K562 (cell line): Measurements from ENCODE around the gene ZDHHC12. TPM values are rescaled to one million over a fixed set of nuclear protein-coding genes. Genes with fewer than 3 reads are reported as not detected.

Source experiments
- CCNT2 ChIP-seq: IDR thresholded peaks from 2 replicates; pipeline ENCODE4 v1.6.1; 2011; ENCODE audit warnings: borderline replicate concordance, low read depth, mild to moderate bottlenecking, moderate library complexity, mixed read lengths, low read length; ENCODE audit not compliant: insufficient read length; ENCODE audit errors: extremely low read depth
- PHB2 ChIP-seq: fragments of 450-650 bp; IDR thresholded peaks from 2 replicates; pipeline ENCODE4 v1.6.1; 2017; ENCODE audit warnings: low read depth
- RBM34 ChIP-seq: fragments of 200-400 bp; formaldehyde crosslinking; IDR thresholded peaks from 2 replicates; pipeline ENCODE4 v1.6.1; 2018; ENCODE audit warnings: low read length, borderline replicate concordance; ENCODE audit not compliant: insufficient read depth
- TARDBP ChIP-seq: fragments of 450-650 bp; IDR thresholded peaks from 2 replicates; pipeline ENCODE4 v1.6.1; 2016
- ZNF133 ChIP-seq: fragments of 250-450 bp; sonication (Bioruptor Pico); IDR thresholded peaks from 2 replicates; pipeline ENCODE4 v1.4.0; 2020; ENCODE audit warnings: mild to moderate bottlenecking
- ZNF184 ChIP-seq: sonication (generic); formaldehyde crosslinking; IDR thresholded peaks from 2 replicates; pipeline ENCODE4 v1.5.0; 2020; ENCODE audit warnings: missing genetic modification reagents
- ZNF324 ChIP-seq: fragments of 250-450 bp; sonication (Bioruptor Pico); IDR thresholded peaks from 2 replicates; pipeline ENCODE4 v1.4.0; 2020; ENCODE audit warnings: mild to moderate bottlenecking
- polyA plus RNA-seq, 8 experiments: library from polyadenylated mRNA; depleted of rRNA in 4 of 8; stranded (reverse) in 5 of 8; unstranded in 3 of 8; fragments of >200 nt; fragmentation: Nextera tagmentation in 2 of 8; fragmentation: Illumina TruSeq in 1 of 8; extraction: Ambion mirVana in 2 of 8; extraction: Trizol in 1 of 8; gene quantifications; 2 replicates each; pipeline versions ENCODE4 v1.2.1 to v1.2.3, GENCODE V29; 2011 to 2014; ENCODE audit warnings: inconsistent platforms in 1 of 8, missing spikeins in 1 of 8
- total RNA-seq, 7 experiments: library from RNA; depleted of rRNA in 6 of 7; stranded (reverse); fragments of >200 nt in 6 of 7; fragmentation: Illumina TruSeq in 2 of 7; extraction: Trizol in 2 of 7; gene quantifications; 2 replicates each; pipeline versions ENCODE4 v1.2.1 to v1.2.3, GENCODE V29; 2011 to 2021; ENCODE audit warnings: low replicate concordance in 1 of 7
- TF ChIP-seq, protein P1 (sequence below), 2 experiments: fragments of 450-650 bp in 1 of 2; sonication (generic) in 1 of 2; formaldehyde crosslinking in 1 of 2; IDR thresholded peaks; 2 replicates each; pipeline versions ENCODE4 v1.7.1 to v1.9.0; 2016 to 2022; ENCODE audit warnings: inconsistent platforms in 1 of 2, mild to moderate bottlenecking in 1 of 2, missing genetic modification reagents in 1 of 2
- TF ChIP-seq, protein P2 (sequence below), 2 experiments: fragments of 450-650 bp; IDR thresholded peaks; 2 replicates each; pipeline ENCODE4 v1.6.1; 2016; ENCODE audit warnings: mild to moderate bottlenecking in 2 of 2, borderline replicate concordance in 1 of 2, low read depth in 1 of 2, moderate library complexity in 1 of 2

The ZDHHC12 gene
- total and polyA plus RNA-seq, 9 of the 15 experiments (the other 6 are each of a cell fraction or from before 2014, with no cell fraction given): 0.21 to 38.0 (median 13.8) TPM

GRCh38 chr9:128689820-128690683 is 33.9 kb downstream of the ZDHHC12 start (continued):
- TF ChIP-seq, protein P1, sequence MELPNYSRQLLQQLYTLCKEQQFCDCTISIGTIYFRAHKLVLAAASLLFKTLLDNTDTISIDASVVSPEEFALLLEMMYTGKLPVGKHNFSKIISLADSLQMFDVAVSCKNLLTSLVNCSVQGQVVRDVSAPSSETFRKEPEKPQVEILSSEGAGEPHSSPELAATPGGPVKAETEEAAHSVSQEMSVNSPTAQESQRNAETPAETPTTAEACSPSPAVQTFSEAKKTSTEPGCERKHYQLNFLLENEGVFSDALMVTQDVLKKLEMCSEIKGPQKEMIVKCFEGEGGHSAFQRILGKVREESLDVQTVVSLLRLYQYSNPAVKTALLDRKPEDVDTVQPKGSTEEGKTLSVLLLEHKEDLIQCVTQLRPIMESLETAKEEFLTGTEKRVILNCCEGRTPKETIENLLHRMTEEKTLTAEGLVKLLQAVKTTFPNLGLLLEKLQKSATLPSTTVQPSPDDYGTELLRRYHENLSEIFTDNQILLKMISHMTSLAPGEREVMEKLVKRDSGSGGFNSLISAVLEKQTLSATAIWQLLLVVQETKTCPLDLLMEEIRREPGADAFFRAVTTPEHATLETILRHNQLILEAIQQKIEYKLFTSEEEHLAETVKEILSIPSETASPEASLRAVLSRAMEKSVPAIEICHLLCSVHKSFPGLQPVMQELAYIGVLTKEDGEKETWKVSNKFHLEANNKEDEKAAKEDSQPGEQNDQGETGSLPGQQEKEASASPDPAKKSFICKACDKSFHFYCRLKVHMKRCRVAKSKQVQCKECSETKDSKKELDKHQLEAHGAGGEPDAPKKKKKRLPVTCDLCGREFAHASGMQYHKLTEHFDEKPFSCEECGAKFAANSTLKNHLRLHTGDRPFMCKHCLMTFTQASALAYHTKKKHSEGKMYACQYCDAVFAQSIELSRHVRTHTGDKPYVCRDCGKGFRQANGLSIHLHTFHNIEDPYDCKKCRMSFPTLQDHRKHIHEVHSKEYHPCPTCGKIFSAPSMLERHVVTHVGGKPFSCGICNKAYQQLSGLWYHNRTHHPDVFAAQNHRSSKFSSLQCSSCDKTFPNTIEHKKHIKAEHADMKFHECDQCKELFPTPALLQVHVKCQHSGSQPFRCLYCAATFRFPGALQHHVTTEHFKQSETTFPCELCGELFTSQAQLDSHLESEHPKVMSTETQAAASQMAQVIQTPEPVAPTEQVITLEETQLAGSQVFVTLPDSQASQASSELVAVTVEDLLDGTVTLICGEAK (IDR thresholded peaks at IDR 0.05): peak; percentile 65; the same call in 1 of the 2 replicates
- TF ChIP-seq, protein P1 (CRISPR knock-in tag; IDR thresholded peaks at IDR 0.05): no peak
- TF ChIP-seq PHB2 (no peak), ZNF133 (no peak), ZNF324 (no peak), CCNT2 (peak; percentile 55), TARDBP (no peak), RBM34 (no peak), ZNF184 (CRISPR knock-in tag) (no peak)
- TF ChIP-seq, protein P2, sequence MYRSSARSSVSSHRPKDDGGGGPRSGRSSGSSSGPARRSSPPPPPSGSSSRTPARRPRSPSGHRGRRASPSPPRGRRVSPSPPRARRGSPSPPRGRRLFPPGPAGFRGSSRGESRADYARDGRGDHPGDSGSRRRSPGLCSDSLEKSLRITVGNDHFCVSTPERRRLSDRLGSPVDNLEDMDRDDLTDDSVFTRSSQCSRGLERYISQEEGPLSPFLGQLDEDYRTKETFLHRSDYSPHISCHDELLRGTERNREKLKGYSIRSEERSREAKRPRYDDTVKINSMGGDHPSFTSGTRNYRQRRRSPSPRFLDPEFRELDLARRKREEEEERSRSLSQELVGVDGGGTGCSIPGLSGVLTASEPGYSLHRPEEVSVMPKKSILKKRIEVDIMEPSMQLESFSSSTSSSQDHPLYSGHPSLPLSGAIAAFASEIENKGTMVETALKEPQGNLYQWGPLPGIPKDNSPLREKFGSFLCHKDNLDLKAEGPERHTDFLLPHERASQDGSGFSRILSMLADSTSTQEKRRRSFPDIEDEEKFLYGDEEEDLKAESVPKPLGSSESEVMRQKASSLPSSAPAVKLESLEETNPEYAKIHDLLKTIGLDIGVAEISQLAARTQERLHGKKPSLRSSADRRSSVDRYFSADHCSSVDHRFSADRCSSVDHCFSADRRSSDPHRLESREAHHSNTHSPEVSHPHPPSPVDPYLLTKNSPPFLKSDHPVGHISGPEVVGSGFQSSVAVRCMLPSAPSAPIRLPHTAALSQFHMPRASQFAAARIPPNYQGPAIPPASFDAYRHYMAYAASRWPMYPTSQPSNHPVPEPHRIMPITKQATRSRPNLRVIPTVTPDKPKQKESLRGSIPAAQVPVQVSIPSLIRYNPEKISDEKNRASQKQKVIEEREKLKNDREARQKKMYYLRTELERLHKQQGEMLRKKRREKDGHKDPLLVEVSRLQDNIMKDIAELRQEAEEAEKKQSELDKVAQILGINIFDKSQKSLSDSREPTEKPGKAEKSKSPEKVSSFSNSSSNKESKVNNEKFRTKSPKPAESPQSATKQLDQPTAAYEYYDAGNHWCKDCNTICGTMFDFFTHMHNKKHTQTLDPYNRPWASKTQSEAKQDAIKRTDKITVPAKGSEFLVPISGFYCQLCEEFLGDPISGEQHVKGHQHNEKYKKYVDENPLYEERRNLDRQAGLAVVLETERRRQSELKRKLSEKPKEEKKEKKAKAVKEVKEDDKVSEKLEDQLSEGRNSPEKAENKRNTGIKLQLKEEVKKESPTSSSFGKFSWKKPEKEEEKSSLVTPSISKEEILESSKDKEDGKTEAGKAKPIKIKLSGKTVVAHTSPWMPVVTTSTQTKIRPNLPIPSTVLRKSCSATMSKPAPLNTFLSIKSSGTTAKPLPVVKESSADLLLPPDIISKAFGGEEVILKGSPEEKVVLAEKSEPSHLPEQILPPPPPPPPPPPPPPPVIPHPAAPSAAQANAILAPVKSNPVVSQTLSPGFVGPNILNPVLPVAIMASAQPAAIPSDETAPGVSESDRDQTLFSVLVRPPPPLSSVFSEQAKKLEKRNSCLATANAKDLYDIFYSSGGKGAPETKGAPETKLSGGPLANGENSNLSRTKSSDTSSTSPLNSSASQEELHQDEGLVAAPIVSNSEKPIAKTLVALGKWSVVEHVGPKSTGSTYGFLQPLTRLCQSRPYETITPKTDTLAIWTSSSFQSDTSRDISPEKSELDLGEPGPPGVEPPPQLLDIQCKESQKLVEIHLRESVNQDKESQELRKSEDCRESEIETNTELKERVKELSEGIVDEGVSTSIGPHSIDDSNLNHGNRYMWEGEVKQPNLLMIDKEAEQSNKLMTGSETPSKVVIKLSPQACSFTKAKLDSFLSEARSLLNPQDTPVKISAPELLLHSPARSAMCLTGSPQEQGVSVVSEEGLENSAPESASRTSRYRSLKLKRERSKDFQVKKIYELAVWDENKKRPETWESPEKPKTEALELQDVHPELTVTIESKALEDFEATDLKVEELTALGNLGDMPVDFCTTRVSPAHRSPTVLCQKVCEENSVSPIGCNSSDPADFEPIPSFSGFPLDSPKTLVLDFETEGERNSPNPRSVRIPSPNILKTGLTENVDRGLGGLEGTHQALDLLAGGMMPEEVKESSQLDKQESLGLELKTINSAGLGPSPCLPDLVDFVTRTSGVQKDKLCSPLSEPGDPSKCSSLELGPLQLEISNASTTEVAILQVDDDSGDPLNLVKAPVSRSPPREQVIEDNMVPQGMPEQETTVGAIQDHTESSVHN (IDR thresholded peaks at IDR 0.05; ENCODE audit: borderline replicate concordance in 1 of 2, low read depth in 1 of 2): no peak
